Measurements from ENCODE around the gene GDAP2. TPM values are rescaled to one million over a fixed set of nuclear protein-coding genes. Genes with fewer than 3 reads are reported as not detected.

GDAP2 gene
- total RNA-seq, 1 donor from 2014 or later: 18.9 TPM

- no peak for TF ChIP-seq CTCF (IDR thresholded peaks at IDR 0.05; ENCODE audit: insufficient read depth, low read length, poor library complexity, severe bottlenecking)
- no peak overlapping the region for H3K4me3 ChIP-seq (ENCODE audit: low read depth, low read length)
- H3K27me3 ChIP-seq (ENCODE audit: control insufficient read depth, insufficient read depth, low read length): no peaks in the 10 kb centered on the region
- DNase-seq (ENCODE audit: low read depth): no peak
- no peaks in the 10 kb centered on the region for H3K36me3 ChIP-seq (ENCODE audit: control insufficient read depth, insufficient read depth, low read length)
These were observed 7.4 kb downstream of the GDAP2 start for GRCh38 chr1:117921991-117922390.

GRCh38 chr1:117919376-117919775 lies 10.0 kb downstream of the GDAP2 start:
- no peak for TF ChIP-seq CTCF (IDR thresholded peaks at IDR 0.05; ENCODE audit: insufficient read depth, low read length, poor library complexity, severe bottlenecking)
- no peak overlapping the region for H3K4me3 ChIP-seq (ENCODE audit: low read depth, low read length)
- no peaks in the 10 kb centered on the region for H3K36me3 ChIP-seq (ENCODE audit: control insufficient read depth, insufficient read depth, low read length)
- H3K27me3 ChIP-seq (ENCODE audit: control insufficient read depth, insufficient read depth, low read length): no peaks in the 10 kb centered on the region
- DNase-seq (ENCODE audit: low read depth): no peak

DNA sequence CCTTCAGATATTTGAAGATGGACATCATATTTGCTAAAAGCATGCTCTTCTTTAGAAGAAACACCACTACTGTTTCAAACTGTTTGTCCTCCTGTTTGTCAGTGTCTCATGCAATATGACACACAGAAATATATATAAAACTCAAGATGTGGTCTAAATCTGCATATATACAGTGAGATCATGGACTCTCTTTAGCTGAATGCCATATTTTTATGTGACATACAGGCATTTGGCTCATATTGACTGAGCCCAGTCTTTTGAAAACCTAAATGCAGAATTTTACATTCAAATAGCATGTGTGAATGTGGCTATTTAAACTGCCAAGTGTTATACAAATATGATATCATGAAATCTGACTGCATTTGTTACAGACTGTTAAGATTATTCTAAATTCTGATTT lies 18.4 kb downstream of the GDAP2 start:
- H3K4me3 ChIP-seq (ENCODE audit: low read depth, low read length): no peak overlapping the region
- no peak for DNase-seq (ENCODE audit: low read depth)
- no peaks in the 10 kb centered on the region for H3K27me3 ChIP-seq (ENCODE audit: control insufficient read depth, insufficient read depth, low read length)
- H3K36me3 ChIP-seq (ENCODE audit: control insufficient read depth, insufficient read depth, low read length): no peaks in the 10 kb centered on the region
- no peak for TF ChIP-seq CTCF (IDR thresholded peaks at IDR 0.05; ENCODE audit: insufficient read depth, low read length, poor library complexity, severe bottlenecking)

DNA sequence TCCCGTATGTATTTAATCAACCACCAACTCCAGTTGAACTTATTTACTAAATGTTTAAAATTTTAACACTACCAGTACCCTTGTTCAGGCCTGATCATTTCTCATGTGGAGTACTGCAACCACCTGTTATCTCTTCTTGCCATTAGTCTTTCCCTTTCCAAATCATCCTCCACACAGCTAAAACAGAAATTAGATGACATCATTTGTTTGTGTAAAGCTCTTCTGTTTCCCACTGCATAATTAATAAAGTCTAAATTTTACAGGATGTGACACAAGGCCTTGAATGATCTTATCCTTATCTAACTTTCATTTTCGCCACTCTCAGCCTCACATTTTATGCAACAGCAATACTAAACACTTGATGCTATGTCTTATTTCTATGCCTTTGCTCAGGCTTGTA lies 24.4 kb downstream of the GDAP2 start:
- H3K36me3 ChIP-seq (ENCODE audit: control insufficient read depth, insufficient read depth, low read length): no peaks in the 10 kb centered on the region
- TF ChIP-seq CTCF (IDR thresholded peaks at IDR 0.05; ENCODE audit: insufficient read depth, low read length, poor library complexity, severe bottlenecking): no peak

DNA sequence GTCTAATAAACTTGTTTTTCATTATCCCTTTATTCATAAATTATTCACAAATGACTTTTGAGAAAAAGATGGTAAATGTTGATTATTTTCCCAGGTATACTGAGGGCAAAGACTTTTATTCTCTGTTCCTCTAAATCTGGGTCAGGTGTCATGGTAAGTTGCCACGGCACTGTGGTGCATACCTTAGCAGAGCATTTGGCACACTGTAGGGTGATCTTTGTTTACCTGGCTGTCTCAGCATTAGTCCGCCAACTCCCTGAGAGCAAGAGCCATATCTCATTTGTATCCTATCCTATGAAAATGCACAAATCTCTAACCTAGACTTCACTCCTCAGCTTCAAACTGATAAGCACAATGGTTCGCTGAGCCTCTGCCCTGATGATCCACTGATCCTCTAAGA lies 24.9 kb downstream of the GDAP2 start:
- DNase-seq (ENCODE audit: low read depth): no peak
- H3K4me3 ChIP-seq (ENCODE audit: low read depth, low read length): no peak overlapping the region
- H3K27me3 ChIP-seq (ENCODE audit: control insufficient read depth, insufficient read depth, low read length): no peaks in the 10 kb centered on the region
- no peaks in the 10 kb centered on the region for H3K36me3 ChIP-seq (ENCODE audit: control insufficient read depth, insufficient read depth, low read length)
- TF ChIP-seq CTCF (IDR thresholded peaks at IDR 0.05; ENCODE audit: insufficient read depth, low read length, poor library complexity, severe bottlenecking): no peak

More for the DNA sequence above, 24.4 kb downstream of the GDAP2 start:
- no peak for DNase-seq (ENCODE audit: low read depth)
- Histone ChIP-seq H3K4me3 (ENCODE audit: low read depth, low read length) (no peak overlapping the region), H3K27me3 (ENCODE audit: control insufficient read depth, insufficient read depth, low read length) (no peaks in the 10 kb centered on the region)

DNA sequence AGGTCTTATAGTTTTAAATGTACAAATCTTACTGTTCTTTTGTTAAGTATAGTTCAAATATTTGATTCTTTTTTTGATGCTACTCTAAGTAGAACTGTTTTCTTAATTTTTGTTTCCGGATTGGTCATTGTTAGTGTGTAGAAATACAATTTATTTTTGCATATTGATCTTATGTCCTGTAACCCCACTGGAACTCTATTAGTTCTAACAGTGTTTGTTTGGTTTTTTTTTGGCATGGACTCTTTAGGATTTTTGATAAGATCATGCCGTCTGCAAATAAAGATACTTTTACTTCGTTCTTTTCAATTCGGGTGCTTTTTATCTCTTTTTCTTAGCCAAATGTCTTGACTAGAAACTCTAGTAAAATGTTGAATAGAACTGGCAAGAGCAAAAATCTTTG lies 26.5 kb downstream of the GDAP2 start:
- no peak for TF ChIP-seq CTCF (IDR thresholded peaks at IDR 0.05; ENCODE audit: insufficient read depth, low read length, poor library complexity, severe bottlenecking)
- Histone ChIP-seq H3K4me3 (ENCODE audit: low read depth, low read length) (no peak overlapping the region), H3K27me3 (ENCODE audit: control insufficient read depth, insufficient read depth, low read length) (no peaks in the 10 kb centered on the region), H3K36me3 (ENCODE audit: control insufficient read depth, insufficient read depth, low read length) (no peaks in the 10 kb centered on the region)
- no peak for DNase-seq (ENCODE audit: low read depth)

All from kidney epithelial cell (primary cell).